ENCODE results near the gene ANO7.

ANO7 gene

DNA sequence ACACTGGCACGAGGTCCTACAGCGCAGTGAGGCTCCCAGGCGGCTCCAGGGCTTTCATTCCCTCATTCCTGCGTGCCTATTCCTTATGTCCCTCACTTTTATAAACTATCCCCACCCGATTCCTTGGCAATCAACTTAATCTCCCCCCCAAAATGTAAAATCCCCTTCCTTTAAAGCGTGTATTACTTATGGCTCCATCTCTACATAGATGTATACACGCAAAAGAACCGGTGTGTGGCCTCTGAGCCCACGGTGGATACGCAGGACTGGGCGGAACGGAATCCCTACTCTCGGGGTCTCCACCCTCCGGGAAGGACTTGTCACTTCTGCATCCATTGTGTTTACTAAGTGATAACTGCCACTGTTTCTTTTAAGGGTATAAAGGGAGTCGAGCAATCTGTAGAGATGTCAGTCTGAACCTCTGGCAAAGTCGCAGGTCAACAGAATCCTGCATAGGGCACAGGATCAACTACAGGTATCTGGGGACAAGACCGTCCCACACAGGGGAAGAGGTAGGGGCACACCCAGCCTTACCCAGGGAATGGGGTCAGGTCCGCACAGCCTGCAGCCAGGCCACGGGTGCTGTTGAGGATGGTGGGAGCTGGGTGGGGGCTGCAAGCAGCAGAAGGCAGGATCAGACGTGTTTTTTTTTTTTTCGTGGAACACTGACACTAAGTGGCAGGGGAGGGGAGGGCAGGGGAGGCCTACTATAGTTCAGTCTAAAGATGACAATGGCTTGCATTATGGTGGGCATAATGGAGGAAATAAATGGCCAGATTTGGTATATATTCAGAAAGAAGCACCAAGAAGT lies 84.9 kb downstream of the ANO7 start:
- DNase-seq (ENCODE audit: low read depth), result no peak

- no peak for DNase-seq (ENCODE audit: low read depth)
Measured at GRCh38 chr2:241274127-241274526, 85.7 kb downstream of the ANO7 start.
